HG02571 (cell line): ENCODE data around the gene EYA3.

Experiments used
- ATAC-seq: cut with Tn5 transposase; IDR thresholded peaks from one replicate; pipeline ENCODE4 v1.9.1; 2021; ENCODE audit warnings: mild to moderate bottlenecking, moderate library complexity; ENCODE audit not compliant: unreplicated experiment

The EYA3 gene

DNA sequence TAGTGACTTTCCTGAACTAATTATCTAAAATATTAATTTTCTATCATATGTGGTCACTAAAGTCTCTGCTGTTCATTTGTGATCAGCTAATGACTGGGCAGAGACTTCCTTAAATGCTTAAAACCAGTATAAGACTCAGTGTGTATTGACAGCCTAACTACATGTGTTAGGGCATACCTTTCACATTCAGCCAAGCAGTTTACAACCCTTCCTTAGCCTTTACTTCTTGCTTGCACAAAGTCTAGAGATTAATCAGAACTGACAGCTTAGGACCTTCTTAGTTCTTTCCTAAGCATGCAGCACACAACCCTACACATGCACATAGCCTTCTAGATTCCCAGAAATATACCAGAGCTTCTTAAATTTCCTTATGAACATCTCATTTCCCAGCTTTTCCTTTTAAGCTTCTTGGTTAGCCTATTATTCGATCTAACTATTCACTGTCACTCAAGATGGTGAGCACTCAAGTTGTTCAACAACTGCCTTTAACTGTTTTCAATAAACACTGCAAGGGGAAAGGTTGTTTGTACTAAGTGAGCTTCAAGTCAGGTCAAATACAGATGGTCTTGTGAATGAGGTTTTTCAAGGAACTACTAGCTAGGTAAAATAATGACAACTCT, 13.4 kb downstream of the EYA3 start:
- no peak for ATAC-seq

DNA sequence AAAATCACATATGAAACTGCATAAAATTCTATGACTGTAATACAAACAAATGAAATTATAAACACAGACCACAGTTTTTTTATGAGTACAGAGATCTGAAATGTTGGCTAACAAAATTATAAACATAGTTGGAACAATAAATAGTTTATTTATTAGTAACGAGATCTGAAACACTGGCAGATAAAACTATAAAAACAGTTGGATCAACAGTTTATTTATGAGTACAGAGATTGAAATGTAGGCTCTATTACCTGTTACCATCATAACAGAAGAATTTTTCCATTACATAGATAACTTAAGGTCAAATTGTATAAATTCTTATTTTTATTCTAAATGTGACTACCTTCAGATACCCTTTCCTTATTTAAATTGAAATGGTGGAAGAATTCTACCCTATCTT, 14.5 kb downstream of the EYA3 start:
- no peak for ATAC-seq

DNA sequence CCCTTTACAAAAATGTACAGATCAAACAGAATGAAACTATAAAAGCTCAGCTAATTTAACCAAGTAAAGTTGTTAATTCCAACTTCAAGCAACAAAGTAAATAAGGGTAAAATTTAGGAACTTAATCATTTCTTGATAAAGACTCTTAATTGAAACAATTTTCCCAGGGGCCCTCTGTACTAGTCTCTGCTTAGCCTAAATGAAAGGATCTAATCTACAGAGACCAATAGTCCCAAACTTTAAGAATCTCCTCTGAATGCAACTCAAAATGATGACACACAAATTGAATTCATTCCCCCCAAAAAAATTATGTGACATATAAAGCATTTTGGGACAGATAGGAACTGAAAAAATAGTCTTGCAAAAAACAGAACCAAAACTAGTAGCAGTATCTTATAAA, 16.6 kb downstream of the EYA3 start:
- ATAC-seq, result no peak

DNA sequence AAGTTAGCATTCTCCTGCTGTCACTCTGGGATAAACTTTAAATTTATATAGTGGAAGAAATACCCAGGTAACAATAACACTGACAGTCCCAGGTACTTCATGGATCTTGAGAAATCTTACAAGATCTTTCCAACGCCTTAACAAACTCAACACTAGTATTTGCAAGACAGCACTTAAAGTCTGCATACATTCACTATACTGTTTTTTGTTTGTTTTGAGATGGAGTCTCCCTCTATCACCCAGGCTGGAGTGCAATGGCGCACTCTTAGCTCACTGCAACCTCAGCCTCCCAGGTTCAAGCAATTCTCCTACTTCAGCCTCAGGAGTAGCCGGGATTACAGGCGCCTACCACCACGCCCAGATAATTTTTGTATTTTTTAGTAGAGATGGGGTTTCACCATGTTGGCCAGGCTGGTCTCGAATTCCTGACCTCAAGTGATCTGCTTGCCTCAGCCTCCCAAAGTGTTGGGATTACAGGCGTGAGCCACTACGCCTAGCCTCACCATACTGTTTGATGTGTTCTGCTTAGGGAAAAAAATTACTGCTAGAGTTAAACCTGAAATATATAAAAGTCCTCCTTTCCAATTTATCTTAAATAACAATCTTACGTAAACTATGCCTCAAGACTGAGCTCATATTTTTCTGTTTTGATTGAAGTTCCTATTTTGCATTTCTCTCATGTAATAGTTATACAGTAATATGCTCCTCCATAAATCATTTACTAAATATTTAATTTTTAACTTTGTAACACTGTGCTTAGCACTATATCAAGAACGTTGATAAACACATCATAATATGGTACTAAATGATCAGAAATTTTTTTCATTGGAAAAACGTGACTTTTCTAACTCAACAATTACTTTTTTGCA, 17.5 kb downstream of the EYA3 start:
- no peak for ATAC-seq

DNA sequence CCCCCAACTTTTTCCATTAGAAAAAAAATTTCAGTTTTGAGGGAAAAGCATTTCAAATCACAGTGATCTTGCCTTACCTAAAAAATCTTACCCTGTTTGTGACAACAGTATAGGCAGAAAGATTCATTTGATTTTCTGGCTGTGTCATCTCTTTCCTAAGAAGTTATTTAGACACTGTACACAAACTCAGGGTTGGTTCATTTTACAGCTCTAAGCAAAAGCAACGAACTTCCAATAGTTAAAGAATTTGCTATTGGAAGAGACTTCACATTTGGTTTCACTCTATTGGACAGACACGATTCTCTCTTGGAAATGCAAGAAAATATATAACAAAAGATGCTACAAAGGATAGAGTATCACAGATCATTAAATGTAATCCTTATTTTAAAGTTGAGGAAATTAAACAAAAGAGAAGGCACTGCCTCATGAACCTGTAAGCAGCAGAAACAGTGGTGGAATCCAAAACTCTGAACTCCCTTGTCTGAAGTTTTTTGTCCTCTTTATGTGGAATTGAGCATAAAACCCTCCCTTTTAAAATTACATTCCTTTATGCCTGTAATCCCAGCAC, 20.8 kb downstream of the EYA3 start:
- no peak for ATAC-seq

DNA sequence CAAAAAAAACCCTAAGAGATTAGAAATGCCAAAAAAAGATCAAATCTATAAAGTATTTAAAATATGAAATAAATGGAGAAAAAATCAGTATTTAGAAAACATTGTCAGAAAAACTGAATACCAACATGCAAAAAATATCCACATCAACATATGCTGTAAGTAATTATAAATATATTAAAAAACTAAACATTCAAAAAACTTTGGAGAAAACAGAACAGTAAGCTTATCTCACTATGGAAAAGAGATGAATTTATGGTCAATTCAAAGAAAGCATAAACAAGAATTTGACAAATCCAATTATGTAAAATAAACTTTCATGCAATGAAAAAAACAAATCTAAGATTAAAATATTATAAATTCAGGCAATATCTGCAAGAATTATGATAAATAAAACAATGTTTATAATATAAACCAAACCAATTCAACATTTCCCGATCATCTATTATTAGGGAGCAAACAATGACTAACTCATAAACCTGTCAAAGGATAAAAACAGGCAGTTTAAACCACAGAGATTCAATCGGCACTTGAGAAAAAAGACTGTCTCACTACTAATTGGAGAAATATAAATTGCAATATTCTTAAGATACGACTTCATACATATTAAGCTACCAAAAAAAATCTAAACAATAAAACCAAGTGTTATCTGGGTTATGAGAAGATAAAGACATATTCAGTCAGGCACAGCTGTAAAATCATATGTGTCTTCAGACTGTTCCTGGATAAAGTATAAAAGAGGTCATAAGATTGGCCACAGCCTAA, 21.8 kb downstream of the EYA3 start:
- ATAC-seq, result no peak

DNA sequence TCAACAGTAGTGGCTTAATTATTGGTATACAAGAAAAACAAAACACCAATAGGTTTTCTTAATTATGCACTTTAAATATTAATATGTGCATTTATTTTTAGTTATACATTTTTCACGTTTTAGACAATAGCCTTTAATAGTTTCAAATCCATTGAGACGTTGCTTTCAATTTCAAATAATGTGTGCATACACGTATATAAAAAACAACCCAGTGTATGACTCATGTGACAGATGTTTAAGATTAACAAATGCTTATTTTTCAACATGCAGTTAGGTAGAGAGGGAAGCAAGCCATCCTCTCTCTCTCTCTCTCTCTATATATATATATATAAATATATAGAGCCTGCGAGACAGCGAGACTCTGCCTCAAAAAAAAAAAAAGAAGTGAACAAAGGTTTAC, 24.3 kb downstream of the EYA3 start:
- ATAC-seq, result no peak

DNA sequence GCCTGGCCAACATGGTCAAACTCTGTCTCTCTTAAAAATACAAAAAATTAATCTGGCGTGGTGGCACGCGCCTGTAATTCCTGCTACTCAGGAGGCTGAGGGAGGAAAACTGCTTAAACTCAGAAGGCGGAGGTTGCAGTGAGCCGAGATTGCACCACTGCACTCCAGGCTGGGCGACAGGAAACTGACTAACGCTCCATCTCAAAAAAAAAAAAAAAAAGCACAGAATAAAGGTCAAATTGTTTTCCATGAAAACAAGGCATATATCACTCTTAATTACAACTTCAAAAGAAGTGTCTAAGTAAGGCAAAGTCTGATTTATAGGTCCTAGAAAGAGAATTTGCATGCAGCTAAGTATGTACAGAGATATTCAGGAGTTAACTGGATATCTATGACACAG, 25.6 kb downstream of the EYA3 start:
- ATAC-seq, result no peak

DNA sequence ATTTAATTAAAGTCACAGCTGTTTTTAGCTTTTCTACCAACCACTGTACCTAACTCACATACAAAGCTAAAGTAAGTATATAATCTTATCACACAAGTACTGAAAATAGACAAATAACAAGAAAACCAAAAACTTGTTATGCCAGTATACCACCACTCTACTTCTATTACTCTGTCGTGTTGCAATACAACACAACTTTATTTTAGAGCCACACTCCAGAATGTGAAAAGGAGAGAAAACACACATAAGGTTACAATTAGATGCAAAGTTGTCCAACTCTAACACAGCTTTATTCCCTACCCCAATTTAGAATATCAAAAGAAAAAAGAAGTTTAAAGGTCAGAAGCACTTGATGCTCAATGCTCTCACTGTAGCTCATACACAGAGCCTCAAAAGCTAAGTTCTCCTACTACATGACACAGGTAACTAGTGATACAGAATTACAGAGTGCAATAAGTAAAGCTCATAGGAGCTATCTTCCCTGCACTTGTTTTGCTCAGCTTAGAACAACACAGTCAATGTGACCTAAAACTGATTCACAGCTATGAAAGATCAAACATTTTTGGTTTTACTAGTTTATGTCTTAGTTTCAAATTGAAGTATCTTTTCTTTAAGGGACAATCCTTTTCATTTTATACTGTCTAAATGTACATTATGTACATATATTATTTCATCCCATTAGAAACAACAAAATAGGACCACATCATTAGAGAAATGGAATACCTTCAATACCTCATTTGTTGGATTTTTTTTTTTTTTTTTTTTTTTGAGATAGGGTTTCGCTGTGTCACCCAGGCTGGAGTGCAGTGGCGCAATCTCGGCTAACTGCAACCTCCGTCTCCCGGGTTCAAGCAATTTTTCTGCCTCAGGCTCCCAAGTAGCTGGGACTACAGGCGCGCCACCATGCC, 29.2 kb downstream of the EYA3 start:
- ATAC-seq, result no peak

DNA sequence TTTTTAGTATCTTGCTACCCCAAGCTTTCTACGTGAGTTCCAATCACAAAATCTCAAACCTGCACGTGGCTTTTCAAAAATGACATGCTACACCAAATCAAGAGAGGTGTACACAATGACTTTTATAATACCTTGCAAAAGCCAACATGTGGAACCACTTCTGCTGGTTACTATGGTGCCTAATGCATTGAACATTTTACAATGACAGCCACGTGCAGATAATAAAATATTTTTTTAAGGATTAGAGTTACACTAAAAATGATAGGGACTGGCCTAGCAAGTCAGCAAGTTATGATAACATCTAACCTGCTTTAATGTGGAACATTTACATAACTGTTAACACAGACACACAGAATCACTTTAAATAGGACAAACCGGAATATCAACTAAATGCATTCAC, 30.2 kb downstream of the EYA3 start:
- ATAC-seq, result no peak

DNA sequence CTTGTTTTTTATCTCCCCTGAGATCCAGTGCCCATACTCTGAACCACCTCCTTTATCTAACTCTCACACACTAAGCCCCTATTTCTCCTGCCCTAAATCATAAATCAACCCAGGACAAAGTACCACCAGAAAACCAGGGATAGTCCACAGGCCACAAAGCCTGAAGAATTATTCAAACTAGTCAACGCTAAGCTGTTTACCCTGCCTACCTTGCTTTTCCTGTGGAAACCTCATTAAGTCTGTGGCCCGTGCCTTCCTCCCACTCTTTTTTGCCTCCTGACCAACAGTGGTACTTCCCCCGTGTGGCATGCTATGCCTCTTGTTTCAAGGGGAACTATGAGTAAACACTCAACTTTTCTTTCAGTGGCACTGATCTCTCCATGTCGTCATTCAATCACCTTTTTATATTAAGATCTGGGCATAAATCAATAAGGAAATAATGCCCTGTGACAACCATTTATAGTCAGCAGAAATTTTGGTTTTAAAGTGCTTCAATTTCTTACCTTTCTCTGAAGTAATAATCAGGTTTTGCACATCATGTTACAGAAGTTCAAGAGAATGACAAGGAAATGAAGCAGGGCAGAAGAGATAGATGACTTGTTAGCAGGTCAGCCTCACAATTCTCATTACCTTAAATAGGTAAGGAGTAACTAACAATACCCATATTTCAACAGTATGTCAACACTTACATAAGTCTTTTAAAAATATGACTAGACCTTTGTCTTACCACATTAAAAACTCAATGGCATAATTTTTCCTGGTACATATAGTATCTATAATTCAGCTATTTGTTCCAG, 32.1 kb downstream of the EYA3 start:
- ATAC-seq, result peak; percentile 70

DNA sequence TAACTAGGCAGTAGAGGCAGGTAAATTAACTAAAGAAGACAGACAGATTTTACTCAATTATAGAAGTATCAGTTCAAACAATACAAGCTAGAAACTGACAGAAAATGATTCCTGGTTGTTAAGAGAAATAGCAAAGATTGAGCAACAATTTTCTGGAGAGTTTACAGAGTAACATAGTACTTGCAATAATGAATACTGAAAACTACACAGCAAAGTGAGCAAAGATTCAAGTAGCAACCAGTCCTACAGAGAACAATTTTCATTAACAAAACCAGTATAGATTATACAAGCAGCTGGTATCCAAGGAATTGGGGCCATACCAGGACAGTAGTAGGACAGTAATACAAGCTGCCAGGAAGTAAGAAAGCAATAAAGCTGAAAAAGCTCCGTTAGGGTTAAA, 37.6 kb downstream of the EYA3 start:
- ATAC-seq, result no peak

DNA sequence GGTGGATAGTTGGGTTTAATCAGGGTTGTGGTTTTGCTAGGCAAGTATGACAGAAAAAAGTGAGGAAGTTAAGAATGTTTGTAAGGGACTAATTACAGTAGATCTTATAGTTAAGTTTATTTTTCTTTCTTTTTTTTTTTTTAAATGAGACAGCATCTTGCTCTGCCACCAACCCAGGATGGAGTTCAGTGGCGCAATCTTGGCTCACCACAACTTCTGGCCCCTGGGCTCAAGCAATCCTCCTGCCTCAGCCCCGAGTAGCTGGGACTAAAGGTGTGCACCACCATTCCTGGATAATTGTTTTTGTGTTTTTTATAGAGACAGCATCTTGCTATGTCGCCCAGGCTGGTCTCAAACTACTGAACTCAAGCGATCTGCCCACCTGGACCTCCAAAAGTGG, 41.7 kb downstream of the EYA3 start:
- ATAC-seq, result no peak

DNA sequence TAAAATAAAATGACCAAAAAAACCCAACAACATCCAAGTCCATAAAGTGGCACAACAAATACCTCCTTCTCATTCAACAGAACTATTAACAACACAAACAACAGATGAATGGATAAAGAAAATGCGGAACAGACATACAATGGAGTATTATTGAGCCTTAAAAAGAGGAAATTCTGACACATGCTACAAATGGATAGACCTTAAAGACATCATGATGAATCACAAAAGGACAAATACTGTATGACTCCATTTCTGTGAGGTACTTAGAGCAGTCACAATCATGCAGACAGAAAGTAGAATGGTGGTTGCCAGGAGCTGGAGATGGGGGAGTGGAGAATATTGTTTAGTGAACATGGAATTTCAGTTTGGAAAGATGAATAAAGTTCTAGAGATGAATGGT, 42.6 kb downstream of the EYA3 start:
- ATAC-seq, result no peak

DNA sequence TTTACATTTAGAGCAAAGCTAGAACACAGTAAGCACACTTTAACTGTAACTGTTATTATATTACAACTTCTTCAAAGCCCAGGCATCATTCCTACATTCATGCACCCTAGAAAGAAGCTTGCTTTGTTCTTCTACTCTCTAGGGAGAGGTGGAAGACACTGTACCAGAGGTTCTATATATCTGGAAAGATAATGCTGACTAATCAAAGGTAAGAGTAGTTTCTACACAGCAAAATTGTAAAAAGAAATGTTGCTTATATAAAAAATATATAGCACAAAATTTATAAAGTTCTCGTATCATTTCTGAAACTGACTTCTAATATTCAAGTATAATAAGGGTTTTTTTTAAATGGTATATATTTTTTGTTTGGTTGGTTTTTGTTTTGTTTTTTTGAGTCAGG, 44.0 kb downstream of the EYA3 start:
- ATAC-seq, result no peak

DNA sequence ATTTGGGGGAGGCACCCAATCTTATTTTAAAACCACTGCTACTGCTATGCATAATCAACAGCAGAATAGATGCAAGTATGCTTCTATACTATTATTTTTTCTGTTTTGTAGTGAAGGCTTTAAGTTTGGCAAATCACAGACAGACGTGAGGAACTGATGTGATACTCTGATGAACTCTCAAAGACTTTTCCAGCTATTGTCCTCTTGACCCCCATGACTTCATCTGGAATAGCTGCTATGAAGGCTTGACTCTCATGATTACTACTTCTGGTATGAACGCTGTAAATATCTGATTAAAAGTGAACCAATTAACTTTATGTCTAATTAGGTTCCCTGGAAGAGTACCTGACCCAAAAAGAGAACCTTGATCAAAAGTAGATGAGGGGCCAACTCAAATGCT, 49.1 kb downstream of the EYA3 start:
- ATAC-seq, result no peak

DNA sequence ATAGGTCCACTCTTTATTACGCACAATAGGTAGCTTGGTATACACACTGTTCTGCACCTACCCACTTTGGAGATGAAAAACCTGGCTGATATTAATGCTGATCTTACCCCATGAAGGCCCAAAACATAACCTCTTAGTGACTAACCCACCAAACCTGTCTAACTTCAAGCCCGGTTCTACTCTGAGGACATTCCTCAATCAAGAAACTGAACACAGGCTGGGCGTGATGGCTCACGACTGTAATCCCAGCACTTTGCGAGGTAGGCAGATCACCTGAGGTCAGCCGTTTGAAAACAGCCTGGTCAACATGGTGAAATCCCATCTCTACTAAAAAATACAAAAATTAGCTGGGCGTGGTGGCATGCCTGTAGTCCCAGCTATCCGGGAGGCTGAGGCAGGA, 50.5 kb downstream of the EYA3 start:
- no peak for ATAC-seq

DNA sequence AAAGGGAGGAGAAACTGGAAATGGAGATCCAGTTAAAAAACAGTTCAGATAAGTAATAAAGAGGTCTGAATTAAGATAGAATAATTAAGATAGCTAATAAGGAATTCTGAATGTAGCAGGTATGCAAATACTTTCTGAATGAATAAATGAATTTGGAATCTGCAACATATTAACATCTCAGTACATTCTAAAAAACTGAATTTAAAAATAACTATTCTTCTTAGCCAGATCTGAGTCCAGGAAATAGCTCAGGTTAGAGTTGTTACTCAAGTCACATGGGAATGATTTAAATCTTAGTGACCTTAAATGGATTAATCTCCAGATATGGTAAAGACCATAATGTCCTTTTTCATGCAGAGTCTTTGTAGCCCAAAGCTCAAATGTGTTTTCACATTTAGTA, 51.2 kb downstream of the EYA3 start:
- no peak for ATAC-seq

DNA sequence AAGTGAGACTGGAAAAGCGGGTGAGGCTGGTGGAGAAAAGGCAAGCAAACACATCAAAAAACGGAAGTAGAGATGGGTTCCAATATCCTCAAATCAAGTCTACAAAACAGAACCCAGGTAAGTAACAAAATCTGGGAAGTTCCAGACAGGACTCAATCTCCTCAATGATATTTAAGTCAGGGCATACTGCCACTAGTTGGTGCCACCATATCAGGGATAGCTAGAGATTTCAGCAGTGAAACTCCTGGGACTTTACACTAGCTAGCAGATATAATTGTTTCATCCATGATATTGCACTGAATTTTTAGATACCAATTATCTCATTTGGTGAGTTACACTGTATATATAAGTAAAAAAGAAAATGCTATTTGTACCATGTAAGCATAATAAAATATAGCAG, 52.0 kb downstream of the EYA3 start:
- no peak for ATAC-seq

DNA sequence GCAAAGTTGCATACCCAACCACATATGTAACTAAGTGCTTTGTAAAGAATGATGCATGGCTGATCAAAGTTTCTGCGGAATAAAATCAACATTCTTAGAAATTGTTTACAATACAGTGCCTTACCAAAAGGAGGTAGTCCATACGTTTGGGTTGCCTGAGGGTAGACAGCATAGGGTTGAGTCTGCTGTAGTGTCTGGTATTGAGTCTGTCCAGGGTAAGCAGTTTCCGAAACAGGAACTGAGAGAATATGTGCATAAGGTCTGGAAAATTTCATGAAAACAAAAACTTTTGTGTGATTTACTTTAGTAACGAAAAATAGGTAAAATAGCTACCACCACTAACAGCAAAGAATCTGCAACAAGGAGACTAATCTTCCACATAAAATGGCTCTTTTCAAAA, 53.0 kb downstream of the EYA3 start:
- ATAC-seq, result no peak
